AG10803 (cell line): ENCODE data around the gene MYOM1.

Experiments
- DNase-seq: peaks from one replicate; pipeline ENCODE4 v3.0.0; 2010; ENCODE audit warnings: low read depth
- H3K4me3 ChIP-seq: 2 replicates; pipeline ENCODE4 v1.5.1; 2011; ENCODE audit warnings: mild to moderate bottlenecking, low read length, control low read depth
- CTCF ChIP-seq: conservative IDR thresholded peaks from 2 replicates; pipeline ENCODE4 v1.5.1; 2011; ENCODE audit warnings: mild to moderate bottlenecking, low read length, control low read depth, inconsistent platforms

The MYOM1 gene

GRCh38 chr18:3046216-3046808 lies 173.5 kb downstream of the MYOM1 start:
- TF ChIP-seq CTCF = no peak
- H3K4me3 ChIP-seq = no peak overlapping the region
- no peak for DNase-seq

GRCh38 chr18:3044931-3045698 lies 174.7 kb downstream of the MYOM1 start:
- no peak for DNase-seq
- no peak for TF ChIP-seq CTCF
- H3K4me3 ChIP-seq = no peak overlapping the region

GRCh38 chr18:3042379-3042778 lies 177.4 kb downstream of the MYOM1 start:
- TF ChIP-seq CTCF = no peak
- no peak overlapping the region for H3K4me3 ChIP-seq
- DNase-seq = no peak

GRCh38 chr18:3041843-3042242 lies 177.9 kb downstream of the MYOM1 start:
- DNase-seq = no peak
- TF ChIP-seq CTCF = no peak

GRCh38 chr18:3040881-3041280 lies 178.9 kb downstream of the MYOM1 start:
- TF ChIP-seq CTCF = no peak
- no peak overlapping the region for H3K4me3 ChIP-seq
- DNase-seq = no peak

More at GRCh38 chr18:3041843-3042242, 177.9 kb downstream of the MYOM1 start:
- no peak overlapping the region for H3K4me3 ChIP-seq

GRCh38 chr18:3040173-3040572 lies 179.6 kb downstream of the MYOM1 start:
- DNase-seq = no peak

More at GRCh38 chr18:3040173-3040572, 179.6 kb downstream of the MYOM1 start:
- TF ChIP-seq CTCF = no peak
- no peak overlapping the region for H3K4me3 ChIP-seq
